Stimulated activated CD4-positive, alpha-beta T cell treated with anti-CD3 and anti-CD28 coated beads, TNF-alpha, amount 100 ng/mL, for 4 hours (primary cell): ENCODE results near the gene PJVK.
"Not testable (repeated sequence)": the region's sequence is repeated elsewhere in the genome, so short reads cannot be mapped to it uniquely, and the experiment has no call there.

Source experiments
- DNase-seq, 3 experiments: peaks; one replicate each; pipeline ENCODE4 v3.0.0-alpha.2; 2020; ENCODE audit warnings: low read depth in 3 of 3

PJVK gene

GRCh38 chr2:178429336-178429735 is 21.8 kb upstream of the PJVK start:
- DNase-seq = no peak

GRCh38 chr2:178436662-178437061 is 14.5 kb upstream of the PJVK start:
- no peak for DNase-seq

DNA sequence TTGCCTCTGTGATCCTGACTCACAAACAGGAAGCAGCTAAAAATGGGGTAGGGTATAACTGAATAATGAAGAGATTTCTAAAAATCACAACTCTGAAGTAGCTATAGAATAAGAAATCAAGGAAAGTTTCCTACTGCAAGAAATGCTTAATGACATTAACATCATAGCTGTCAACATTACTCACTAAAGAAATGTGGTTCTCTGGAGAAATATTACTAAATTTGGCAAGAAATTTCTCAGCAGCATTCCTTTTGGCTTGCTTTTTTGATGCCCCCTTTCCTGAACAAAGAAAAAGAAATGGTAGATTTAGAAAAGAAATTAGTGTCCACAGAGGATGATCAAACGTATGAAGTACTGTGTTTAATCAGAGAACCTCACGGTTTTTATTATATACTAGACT is 9.8 kb upstream of the PJVK start:
- DNase-seq = no peak

DNA sequence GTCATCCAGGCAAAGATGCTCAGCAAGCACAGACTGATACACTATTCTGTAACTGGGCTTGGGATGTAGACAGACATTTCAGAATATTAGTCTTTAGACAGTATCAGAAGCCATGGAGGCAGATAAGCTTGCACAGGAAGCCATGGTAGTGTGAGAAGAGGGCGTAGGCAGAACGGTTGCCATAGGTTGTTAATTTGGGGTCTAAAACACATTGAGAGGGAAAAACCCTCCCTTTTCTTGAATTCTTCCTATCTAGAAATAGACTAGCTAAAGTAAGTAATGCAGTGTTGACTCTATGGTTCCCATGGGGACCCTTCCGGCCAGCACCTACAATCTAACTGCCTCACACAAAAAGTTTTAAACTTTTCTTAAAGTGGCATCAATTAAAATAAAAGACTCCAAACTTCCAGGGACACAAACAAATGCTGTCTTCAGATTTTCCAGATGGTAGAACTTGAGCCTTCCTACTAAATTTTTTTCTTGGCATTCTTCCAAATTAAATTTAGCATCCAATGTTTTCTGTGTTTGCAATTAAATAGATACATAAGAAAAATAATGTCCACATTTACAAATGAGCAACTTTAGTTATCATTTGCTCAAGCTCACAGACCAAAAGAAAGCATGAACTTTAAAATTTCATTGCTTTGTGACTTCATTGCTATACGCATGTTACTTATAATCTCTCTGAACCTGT is 2.1 kb upstream of the PJVK start:
- DNase-seq = no peak

DNA sequence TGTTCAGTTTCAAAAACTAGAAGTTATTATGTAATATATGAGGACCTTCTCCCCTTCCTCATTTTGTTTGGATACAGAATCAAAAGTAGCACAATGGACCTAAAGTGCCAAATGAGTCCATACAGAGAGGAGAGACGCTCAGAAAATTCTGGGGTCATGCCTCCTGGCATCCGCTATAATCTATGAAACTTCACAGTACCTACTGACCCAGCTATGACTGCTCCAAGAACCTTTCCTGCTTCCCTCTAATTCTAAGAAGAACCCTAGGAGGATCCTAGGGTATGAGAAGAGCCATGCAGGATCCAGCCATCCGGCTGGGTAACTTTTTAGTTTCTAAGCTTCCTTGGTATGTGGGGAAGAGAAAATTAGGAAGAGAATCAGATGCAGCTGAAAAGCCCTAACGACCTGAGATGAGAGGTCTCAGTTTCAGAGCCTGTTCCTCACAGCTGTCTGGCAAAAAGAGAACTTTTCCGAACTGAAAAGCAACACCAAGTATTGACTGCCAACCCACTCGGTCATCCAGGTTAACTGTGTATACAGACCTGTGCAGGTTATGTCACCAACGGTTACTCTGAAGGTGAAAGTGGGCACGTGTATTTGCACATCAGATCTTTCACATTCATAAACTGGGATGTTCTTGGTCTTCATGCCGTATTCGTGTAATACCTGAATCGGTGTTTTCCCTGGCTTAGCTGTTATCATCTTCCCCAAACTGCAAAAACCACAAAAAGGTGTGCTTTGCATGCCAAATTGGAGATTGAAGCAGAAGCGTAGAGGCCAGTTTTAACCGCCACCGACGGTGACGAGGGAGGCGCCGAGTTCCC is 1.3 kb upstream of the PJVK start:
- DNase-seq = no peak

- DNase-seq = no peak
These were observed 729 bp upstream of the PJVK start for GRCh38 chr2:178450524-178450773.

- no peak for DNase-seq
These were observed 1.2 kb downstream of the PJVK start for GRCh38 chr2:178452334-178452733.

DNA sequence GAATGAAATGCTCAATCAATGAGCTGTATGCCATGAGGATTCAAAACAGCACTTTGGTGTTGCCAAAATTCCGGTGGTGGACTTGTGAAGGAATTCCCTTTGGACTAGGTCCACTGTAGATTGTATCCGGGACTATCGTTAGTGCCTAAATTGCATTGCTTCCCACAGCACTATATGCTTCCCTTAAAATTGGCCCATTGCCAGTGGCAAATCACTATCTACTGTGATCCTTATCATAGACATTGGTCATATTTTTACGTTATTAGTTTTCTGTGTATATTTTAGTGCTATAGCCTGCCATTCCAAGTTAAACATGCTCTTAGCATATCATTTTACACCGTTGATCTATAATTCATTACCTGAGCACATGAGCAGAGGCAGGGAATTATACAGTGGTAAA is 1.7 kb downstream of the PJVK start:
- DNase-seq = no peak

GRCh38 chr2:178455947-178456346 is 4.8 kb downstream of the PJVK start:
- no peak for DNase-seq

DNA sequence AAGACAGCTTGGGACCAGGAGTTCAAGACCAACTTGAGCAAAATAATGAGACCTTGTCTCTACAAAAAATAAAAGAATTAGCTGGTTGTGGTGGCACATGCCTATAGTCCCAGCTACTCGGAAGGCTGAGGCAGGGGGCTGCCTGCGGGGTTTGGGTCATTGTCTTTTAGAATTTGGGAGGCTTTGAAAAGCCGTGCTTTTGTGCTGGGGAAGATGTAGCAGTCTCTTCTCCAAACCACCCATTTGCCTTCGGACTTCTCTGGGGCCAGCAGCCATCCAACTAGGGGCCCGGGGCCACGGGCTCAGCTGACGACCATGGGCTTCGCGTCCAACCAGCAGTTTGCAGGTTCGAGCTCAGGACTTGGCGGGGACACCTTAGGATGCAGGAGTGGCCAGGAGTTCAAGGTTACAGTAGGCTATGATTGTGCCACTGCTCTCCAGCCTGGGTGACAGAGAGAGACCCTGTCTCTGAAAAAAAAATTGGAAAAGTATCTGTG is 6.3 kb downstream of the PJVK start:
- no peak for DNase-seq

GRCh38 chr2:178469219-178469849 is 18.2 kb downstream of the PJVK start:
- DNase-seq = no peak

- not testable (repeated sequence) for DNase-seq
These were observed 20.1 kb downstream of the PJVK start for GRCh38 chr2:178471313-178471712.

DNA sequence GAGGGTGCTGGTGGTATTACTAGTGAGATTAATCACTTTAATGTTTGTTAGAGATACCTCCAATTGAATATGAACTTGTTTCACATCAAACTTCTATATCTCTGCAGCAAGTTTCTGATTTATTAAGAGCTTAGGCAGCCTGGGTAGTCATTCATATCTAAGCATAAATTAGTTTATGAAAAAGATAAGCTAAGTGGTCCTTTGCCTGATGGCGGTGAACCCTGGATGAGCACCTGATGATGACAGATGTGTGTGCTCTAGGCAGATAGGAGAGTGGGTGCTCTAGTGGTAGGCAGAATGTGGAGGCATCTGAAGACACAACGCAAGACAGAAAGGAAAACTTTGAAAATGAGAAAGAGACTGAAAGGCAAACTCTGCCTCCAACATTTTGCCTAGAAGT is 22.2 kb downstream of the PJVK start:
- DNase-seq = no peak

DNA sequence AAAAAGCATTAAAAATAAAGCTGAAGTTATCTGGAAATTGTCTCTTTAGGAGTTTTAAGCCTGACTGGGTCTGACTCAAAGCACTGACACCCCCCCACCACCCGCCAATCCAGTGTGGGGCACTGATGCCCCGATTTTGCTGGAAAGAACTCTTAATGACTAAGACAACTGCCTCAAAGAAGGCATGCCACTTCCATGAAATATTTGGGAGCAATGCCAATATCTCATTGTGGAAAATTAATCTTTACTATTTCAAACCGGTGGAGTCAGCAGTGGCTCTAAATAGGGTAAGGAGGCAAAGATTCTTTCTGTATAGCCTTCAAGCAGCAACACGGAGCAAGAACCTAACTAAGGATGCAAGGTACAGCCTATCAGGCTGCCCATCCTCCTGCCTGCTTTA is 22.8 kb downstream of the PJVK start:
- no peak for DNase-seq

DNA sequence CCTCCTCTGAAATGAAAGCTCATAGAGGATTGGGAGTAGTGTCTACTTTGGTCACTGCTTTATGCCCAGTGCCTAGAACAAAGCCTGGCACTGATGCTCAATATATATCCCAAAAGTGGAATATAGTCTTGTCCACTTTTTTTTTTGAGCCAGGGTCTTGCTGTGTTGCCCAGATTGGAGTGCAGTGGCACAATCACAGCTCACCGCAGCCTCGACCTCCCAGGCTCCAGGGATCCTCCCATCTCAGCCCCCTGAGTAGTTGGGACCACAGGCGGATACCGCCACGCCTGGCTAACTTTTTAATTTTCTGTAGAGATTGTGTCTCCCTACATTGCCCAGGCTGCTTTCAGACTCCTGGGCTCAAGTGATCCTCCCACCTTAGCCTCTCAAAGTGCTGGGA is 23.4 kb downstream of the PJVK start:
- DNase-seq = no peak

DNA sequence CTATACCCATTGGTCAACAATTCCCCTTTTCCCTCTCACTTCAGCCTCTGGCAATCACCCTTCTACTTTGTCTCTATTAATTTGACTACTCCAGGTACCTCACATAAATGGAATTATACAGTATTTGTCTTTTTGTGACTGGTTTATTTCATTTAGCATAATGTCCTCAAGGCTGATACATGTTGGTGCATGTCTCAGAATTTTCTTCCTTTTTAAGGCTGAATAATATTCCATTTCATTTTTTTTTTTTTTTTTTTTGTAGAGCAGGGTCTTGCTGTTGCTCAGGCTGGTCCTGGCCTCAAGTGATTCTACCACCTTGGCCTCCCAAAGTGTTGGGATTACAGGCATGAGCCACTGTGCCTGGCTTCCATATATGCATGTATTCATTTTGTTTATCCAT is 25.3 kb downstream of the PJVK start:
- no peak for DNase-seq

DNA sequence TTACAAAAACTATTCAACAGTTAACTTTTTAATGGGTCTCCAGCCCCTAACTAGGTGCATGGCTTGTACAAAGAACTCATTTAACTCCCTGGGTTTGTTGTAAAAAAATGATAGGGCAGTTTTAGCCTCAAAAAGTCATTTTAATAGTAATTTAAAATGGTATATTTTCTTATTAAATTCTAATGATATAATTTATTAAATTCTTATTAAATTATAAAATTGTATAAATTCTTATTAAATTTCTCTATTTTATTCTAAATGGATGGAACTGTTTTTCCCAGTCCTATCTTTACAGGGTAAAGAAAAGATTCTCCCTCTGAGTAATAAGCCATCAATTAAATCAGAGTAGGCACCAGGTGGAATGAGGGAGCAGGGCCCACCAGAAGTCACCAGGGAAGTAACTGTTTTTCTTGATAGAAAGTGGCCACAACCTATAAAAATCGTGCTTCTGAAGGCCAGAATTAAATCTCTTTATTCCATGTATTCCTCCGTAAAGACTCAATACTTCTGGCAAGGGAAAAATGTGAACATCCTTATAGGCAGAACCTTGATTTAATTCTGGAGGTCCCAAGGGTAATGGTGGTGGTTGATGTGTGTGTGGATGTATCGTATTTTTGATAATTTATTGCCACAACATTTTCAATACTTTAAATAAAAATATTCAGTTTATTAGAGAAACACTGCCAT is 26.4 kb downstream of the PJVK start:
- no peak for DNase-seq

GRCh38 chr2:178478130-178478438 is 26.9 kb downstream of the PJVK start:
- DNase-seq = peak in 1 of 3 experiments; percentile 3

GRCh38 chr2:178478439-178479274 is 27.5 kb downstream of the PJVK start, which contains the start of gene FKBP7:
Gene FKBP7 (minus strand): TSS chr2:178478600. CDS start chr2:178478499, 101 bp downstream.
- peak; percentile 61 to 70 (median 70) for DNase-seq

- DNase-seq = no peak
These were observed 28.1 kb downstream of the PJVK start for GRCh38 chr2:178479275-178479616.

GRCh38 chr2:178479758-178480226 is 28.6 kb downstream of the PJVK start:
- DNase-seq = no peak
